Uterus (tissue), 4 donors: ENCODE results near the gene FGF8. TPM values are rescaled to one million over a fixed set of nuclear protein-coding genes. Genes with fewer than 3 reads are reported as not detected.

ENCODE experiments used
- DNase-seq, 2 donors: peaks; one replicate each; pipeline ENCODE4 v3.0.0-alpha.2; 2019 to 2020
- H3K27ac ChIP-seq, 2 donors: fragments of 200-600 bp; sonication (generic); 1 replicate in 1 of 2; 2 replicates in 1 of 2; pipeline ENCODE4 v1.5.1; 2016 to 2018
- H3K27me3 ChIP-seq, 2 donors: fragments of 200-600 bp; sonication (generic); one replicate each; pipeline ENCODE4 v1.5.1; 2018 to 2019; ENCODE audit warnings: control low read depth in 1 of 2
- H3K36me3 ChIP-seq, 2 donors: fragments of 200-600 bp; sonication (generic); one replicate each; pipeline ENCODE4 v1.5.1; 2019; ENCODE audit warnings: control low read depth in 1 of 2
- H3K4me1 ChIP-seq, 2 donors: fragments of 200-600 bp; sonication (generic); one replicate each; pipeline ENCODE4 v1.5.1; 2018 to 2019; ENCODE audit warnings: control low read depth in 1 of 2
- H3K4me3 ChIP-seq, 2 donors: fragments of 200-600 bp; sonication (generic); 1 replicate in 1 of 2; 2 replicates in 1 of 2; pipeline ENCODE4 v1.5.1; 2018 to 2019; ENCODE audit warnings: mild to moderate bottlenecking in 1 of 2
- H3K9me3 ChIP-seq, 2 donors: fragments of 200-600 bp; sonication (generic); one replicate each; pipeline ENCODE4 v1.5.1; 2019; ENCODE audit warnings: control low read depth in 1 of 2
- CTCF ChIP-seq, 4 experiments: fragments of 200-600 bp in 2 of 4; fragments of 450-650 bp in 2 of 4; sonication (generic) in 2 of 4; IDR thresholded peaks; one replicate each; pipeline ENCODE4 v1.5.1; 2016 to 2019; ENCODE audit warnings: antibody characterized with exemption in 4 of 4, mild to moderate bottlenecking in 2 of 4, moderate library complexity in 1 of 4
- POLR2A ChIP-seq, 2 donors: fragments of 450-650 bp; IDR thresholded peaks; one replicate each; pipeline ENCODE4 v1.6.1; 2016; ENCODE audit warnings: antibody characterized with exemption in 2 of 2, mild to moderate bottlenecking in 1 of 2, moderate library complexity in 1 of 2
- intact Hi-C: fragments of 100-400 bp; cut with DNase I; formaldehyde crosslinking; loops from one replicate; pipeline ENCODE4 v1.15.1; 2023; ENCODE audit warnings: low total_unique reads
- total RNA-seq, 4 donors: library from RNA; depleted of rRNA in 3 of 4; stranded (reverse); fragments of >200 nt in 3 of 4; gene quantifications; one replicate each; pipeline versions ENCODE4 v1.1.0 to v1.2.4, GENCODE V29; 2014 to 2023
- donor health status: DM: yes; HTN: yes; CAD: no.

FGF8 gene
- total RNA-seq, 4 donors from 2014 or later, result not detected

- intact Hi-C loops, result no loop called here
- Histone ChIP-seq H3K27me3 (no peaks in the 10 kb centered on the region), H3K36me3 (no peaks in the 10 kb centered on the region), H3K4me3 (no peak overlapping the region), H3K27ac (no peak overlapping the region), H3K9me3 (no peaks in the 10 kb centered on the region), H3K4me1 (peaks cover 0 to under 1% of the 10 kb centered on the region in 2 donors)
- DNase-seq, result no peak
- TF ChIP-seq CTCF (IDR thresholded peaks at IDR 0.05) (no peak), POLR2A (IDR thresholded peaks at IDR 0.05) (no peak)
Measured at GRCh38 chr10:101785801-101786200, 9.9 kb upstream of the FGF8 start.

GRCh38 chr10:101784558-101784957, 8.6 kb upstream of the FGF8 start:
- Histone ChIP-seq H3K36me3 (no peaks in the 10 kb centered on the region), H3K9me3 (no peaks in the 10 kb centered on the region), H3K4me1 (peaks cover 0 to 12% of the 10 kb centered on the region in 2 donors), H3K4me3 (no peak overlapping the region), H3K27me3 (peaks cover 0 to 3% of the 10 kb centered on the region in 2 donors), H3K27ac (no peak overlapping the region)
- intact Hi-C loops, result no loop called here
- TF ChIP-seq POLR2A (IDR thresholded peaks at IDR 0.05) (no peak), CTCF (IDR thresholded peaks at IDR 0.05) (no peak)
- no peak for DNase-seq

- intact Hi-C loops, result no loop called here
- H3K4me3 ChIP-seq, result peak overlapping the region; percentile 55 to 70
- H3K27ac ChIP-seq, result peak overlapping the region; percentile 38 to 47
- H3K36me3 ChIP-seq, result no peaks in the 10 kb centered on the region
- no peak for TF ChIP-seq CTCF (IDR thresholded peaks at IDR 0.05)
- TF ChIP-seq POLR2A (IDR thresholded peaks at IDR 0.05), result no peak
- peaks cover 0 to 4% of the 10 kb centered on the region in 2 donors for H3K27me3 ChIP-seq
- peaks cover 0 to 18% of the 10 kb centered on the region in 2 donors for H3K4me1 ChIP-seq
- DNase-seq, result no peak
- no peaks in the 10 kb centered on the region for H3K9me3 ChIP-seq
Measured at GRCh38 chr10:101783736-101784118, 7.8 kb upstream of the FGF8 start.

- peaks cover 0 to 4% of the 10 kb centered on the region in 2 donors for H3K27me3 ChIP-seq
- intact Hi-C loops, result no loop called here
- peaks cover 0 to 18% of the 10 kb centered on the region in 2 donors for H3K4me1 ChIP-seq
- TF ChIP-seq POLR2A (IDR thresholded peaks at IDR 0.05) (peak in 1 of 2 donors; percentile 14), CTCF (IDR thresholded peaks at IDR 0.05) (no peak)
- no peaks in the 10 kb centered on the region for H3K9me3 ChIP-seq
- H3K27ac ChIP-seq, result peak within 1 kb of the TSS; percentile 38 to 47
- no peaks in the 10 kb centered on the region for H3K36me3 ChIP-seq
- H3K4me3 ChIP-seq, result peak within 1 kb of the TSS; percentile 55 to 70
- DNase-seq, result peak; percentile 77 to 78
Measured at GRCh38 chr10:101782811-101783735, 7.2 kb upstream of the FGF8 start, which contains the start of gene NPM3. TSS of gene NPM3 (minus strand) at chr10:101783446. CDS start at chr10:101783390, 56 bp downstream.
